Skin of body (tissue), 2 donors: Measurements from ENCODE around the gene CTAGE1. TPM values are rescaled to one million over a fixed set of nuclear protein-coding genes. Genes with fewer than 3 reads are reported as not detected.
"Not testable (repeated sequence)": the region's sequence is repeated elsewhere in the genome, so short reads cannot be mapped to it uniquely, and the experiment has no call there.

Source experiments
- DNase-seq: peaks from one replicate; lab custom pipeline; 2025; lab: John Stamatoyannopoulos, UW
- total RNA-seq: library from RNA; depleted of rRNA; stranded (reverse); fragments of >200 nt; gene quantifications from one replicate; pipeline ENCODE4 v1.2.3, GENCODE V29; 2014

The CTAGE1 gene
- total RNA-seq, 1 donor from 2014 or later = not detected

DNA sequence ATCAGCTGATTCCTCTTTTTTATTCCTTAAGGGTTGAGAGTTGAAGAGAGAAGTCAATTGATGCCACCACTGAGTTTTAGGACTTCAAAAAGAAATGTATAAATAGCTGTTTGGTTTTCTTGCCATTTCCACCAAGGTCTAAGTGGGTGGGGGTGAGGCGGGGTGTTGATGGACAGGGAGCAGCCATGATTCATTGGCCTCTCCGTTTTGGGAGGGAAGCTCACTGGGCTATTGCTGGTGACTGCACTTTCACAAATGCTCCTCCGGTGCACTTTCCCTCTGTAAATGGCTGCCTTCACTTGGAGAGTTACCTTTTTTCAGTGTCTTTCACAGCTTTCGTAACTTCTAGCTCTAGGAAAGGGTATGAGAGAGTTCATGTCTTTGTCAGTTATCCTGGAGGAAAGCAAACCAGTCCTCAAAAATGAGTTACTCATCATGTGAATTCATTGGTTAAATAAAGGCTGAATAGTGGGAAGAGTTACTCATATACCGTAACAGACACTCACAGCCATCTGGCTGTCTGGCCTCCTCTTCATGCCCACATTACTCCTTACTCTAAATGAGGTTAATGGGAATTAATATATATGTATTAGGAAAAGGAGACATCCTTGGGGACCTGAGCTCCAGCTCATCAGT lies 17.4 kb upstream of the CTAGE1 start:
- DNase-seq = no peak

DNA sequence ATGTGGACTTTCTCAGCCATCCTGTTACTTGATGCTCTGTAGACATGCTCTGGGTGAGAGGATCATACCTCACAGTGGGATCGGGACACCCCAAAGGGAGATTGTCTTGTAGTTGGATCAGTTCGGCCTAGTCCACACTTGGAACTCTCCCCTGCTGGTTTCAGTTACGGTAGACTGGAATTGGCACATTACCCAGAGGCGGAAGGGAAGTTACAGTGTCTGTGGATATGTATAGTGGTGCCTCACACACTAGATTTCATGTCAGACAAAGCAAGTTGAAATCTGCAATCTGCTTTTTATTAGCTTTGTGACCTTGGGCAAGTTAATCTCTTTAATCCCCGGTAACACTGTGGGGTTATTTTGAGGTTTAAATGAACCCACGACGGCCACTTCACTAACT lies 16.2 kb upstream of the CTAGE1 start:
- DNase-seq = no peak

DNA sequence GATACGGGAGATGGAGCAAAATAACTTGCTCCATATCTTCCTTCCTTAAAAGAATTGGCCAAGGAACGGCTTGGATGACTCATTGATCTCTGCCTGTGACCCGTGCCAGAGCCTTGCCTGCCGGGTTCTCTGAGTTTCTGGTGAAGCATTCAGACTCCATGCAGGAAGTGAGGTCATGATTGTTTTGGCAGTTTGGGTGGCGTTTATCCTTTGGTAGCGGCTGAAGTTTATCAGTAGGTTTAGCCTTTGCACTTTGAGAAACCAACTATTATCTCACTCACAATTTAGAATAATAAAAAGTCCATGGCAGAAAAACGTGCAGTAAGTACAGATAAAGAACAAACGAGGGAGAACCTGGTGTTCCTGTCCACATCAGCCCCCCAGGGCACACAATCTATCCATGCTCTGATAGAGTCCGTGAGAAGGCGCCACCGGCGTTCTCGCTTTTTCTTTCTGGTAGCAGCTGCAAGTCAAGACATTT lies 15.0 kb upstream of the CTAGE1 start:
- no peak for DNase-seq

DNA sequence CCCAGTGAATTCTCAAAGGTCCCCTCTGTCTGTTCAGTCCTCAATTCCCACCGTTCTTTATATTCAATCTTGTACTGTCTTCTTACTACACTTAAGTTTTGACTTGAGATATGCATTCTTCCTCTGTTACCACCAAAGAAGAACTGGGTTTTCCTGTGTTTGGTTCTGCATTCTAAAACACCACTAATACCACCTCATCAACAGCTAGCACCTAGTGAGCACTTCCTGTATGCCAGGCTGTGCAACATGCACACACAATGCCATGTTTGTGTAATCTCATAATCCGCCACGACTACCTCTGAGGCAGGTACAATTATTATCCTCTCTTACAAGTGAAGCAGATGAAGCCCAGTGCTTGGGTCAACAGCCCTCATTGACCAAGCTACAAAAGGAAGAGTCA lies 11.8 kb upstream of the CTAGE1 start:
- DNase-seq = no peak

DNA sequence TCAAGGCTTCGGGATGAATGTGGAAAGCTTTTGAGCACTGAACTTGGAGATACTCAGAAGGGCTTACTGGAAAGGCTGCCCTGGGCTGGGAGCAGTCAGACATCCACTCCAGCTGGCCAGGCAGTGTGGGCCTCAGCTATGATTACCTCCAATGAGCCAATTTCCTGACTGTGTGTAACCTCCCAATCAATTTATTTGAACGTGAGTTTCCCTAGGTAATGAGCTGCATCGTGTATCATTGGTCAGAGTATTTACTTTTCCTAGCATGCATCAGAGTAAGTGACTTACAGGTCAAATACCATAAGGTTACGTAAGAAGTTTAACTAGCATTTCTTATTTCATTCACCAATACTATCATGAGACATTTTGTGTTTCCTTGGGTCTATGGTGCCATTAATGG lies 11.0 kb upstream of the CTAGE1 start:
- DNase-seq = no peak

DNA sequence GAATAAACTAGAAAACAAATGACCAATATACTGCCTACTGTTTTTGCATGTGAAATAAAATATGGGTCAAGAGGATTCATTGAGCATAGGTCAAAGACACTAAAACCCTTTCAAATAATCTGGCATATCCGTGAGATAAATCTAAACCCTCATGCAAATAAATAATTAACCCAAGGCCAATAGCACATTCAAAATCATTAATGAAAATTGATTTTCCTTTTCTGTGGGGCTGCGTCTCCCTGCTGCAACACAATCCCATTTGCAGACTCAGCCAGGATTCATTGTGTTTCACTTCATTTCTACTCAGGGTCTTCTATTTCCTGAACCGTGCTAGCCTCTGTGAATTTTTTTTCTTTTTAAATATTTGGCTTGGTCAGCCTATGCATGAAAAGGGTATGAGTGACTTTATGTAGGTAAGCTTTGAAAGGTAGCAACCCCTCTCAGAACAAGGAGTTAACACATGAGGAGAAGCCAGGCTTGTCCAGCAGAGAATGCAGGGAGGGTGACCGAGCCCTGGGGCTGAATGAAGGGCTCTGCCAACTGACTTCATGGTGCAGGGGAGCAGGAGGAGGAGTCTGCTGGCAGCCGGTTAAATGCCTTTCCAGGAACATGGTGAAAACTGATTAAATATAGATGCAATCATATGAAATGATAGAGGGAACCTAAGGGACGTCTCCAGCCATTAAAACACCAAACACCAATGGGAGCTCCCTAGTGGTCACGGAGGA lies 10.3 kb upstream of the CTAGE1 start:
- DNase-seq = no peak

DNA sequence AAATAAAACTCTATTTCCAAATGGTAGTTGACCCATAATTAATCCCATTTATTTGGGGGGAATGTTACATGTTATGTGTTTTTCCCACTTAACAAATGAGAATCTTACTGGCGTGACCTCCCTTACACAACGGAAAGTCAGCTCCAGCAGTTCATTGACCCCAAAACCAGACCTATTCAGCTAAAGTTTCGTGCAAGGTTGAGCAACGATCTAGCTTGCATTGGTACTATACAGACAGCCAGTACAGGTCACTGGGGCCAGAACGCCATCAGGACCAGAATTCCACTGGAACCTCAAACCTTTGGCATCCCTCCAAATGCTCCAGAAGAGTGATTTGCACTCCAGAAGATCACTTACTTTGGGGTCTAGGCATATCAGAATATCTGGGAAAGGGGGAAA lies 6.8 kb upstream of the CTAGE1 start:
- no peak for DNase-seq

DNA sequence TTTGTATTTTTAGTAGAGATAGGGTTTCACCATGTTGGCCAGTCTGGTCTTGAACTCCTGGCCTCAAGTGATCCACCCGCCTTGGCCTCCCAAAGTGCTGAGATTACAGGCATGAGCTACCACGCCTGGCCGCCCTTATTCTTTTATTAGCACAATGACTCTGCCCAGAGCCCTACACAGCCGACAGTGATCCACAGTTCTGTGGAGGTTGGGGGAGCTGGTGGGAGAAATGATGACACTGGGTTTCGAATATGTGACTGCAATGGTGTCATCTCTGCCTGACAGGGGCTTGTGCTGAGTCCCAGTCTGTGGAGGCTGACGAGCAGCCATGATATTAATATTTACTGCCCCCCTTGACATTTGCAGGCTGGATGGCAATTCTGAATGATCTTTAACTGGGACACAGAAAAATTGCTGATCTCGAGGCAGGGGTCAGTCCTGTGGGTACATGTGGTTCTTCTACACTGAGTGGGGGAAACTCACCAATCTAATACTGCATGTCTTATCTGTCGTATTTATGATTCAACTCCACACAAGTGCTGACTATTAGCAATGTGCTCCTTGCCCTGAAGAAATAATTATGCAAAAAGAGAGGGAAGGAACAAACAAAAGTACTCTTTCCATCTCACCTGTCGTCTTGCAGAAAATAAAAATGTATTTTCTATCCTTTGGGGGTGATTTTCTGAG lies 6.3 kb upstream of the CTAGE1 start:
- DNase-seq = no peak

DNA sequence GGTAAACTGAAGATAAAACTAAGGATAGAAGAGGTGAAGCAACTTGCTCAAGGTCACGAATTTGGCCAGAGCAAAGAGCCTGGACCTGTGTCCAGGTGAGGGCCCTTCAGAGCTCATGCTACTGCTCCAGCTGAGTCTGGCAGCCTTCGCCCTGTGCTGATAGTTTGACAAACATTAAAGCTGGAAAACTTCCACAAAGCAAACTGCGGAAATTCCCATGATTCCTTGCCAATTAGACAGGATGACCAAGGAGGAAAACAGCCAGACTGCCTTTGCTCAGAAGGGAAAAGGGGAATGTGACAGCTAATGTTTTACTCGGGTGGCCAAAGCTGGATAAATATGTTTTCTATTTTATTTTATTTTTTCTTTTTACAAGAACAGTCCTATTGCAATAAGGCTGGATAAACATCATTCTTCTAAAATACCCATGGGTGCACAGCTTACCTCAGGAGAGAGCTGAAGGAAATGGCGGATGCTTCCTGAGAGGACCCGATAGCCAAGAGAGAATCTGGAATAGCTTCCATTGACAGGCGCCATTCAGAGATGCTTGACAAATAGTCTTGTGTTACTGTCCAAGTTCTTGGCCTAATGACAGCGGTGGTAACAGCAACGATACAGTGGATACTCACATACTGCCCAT lies 5.3 kb upstream of the CTAGE1 start:
- peak; percentile 9 for DNase-seq

DNA sequence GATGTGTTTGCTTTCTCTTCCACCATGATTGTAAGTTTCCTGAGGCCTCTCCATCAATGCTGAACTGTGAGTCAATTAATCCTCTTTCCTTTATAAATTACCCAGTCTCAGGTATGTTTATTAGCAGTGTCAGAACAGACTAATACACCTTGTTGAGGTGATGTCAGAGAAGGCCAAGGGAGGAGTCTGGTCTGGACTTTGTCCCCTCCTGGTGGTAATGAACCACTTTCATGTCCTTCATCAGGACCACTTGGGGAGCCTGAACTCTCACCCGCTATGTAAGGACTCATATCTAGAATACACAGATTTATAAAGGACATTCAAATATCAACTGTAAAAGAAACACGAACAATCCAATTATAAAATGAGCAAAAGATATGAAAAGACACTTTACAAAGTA lies 2.9 kb upstream of the CTAGE1 start:
- DNase-seq = no peak

DNA sequence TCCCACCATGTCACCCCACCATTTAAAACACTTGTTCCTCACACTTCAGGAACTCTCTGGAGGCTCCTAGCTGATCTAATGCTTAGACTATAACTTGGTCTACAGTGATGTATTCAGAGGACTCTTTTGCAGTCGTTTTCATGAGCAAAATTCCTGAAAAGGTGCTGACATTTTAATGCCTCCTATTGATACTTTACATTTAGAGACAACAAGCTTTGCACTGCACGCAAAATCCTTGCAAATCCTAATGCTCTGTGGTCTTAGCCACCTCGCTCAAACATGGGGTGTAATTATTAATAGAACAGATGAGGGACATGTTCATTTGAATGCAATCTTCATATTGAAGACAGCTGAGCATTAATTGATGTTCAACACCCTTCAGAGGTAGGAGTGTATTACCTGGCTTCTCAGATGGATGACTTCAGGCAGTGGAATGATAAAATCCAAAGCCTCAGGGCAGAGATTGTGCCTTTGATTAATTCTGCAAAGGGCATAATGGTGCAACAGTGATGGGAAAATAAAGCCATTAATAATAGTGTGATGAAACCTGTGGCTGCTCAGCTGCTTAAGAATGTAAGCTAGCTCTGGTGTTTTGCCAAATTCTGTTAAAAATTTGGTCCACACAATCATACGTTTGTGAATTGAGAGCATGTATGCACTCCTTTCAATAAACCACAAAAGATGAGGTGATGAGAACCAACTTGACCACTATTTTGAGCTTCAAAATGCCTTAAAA lies 5.4 kb downstream of the CTAGE1 start:
- no peak for DNase-seq

DNA sequence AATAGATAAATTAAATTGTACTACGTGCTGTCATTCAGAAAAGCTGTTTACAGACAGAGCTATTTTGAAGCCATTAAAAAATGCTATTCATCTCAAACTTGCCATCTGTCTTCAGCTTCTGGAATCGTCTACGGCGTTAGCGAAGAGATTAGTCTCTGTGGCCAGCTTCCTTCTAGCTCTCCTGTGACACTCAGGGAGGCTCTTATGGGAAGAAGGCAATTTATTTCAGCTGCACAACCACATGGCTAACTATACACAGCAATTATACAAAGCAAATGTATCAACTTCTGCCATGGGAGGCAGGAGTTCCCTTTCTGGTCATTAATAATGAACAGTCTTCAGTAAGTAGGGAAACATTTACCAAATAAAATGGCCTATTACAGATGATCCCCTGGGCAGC lies 6.3 kb downstream of the CTAGE1 start:
- DNase-seq = peak; percentile 7

DNA sequence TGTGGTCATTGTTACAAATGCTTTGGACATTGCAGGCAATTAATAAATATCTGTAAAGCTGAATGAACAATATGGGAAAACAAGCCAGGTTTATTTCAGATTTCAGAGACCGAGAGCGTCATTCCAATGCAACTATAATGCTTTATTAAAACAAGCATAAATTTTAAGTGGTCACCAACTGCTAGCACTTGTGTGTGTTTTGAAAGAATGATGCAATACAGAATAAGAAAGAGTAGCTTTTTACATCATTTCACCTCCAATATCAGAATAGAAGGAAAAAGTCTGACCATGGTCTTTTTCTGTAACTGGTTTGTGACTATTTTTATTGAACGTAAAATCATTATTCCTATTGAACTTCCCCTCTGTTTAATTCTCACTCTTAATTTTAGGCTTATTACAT lies 7.6 kb downstream of the CTAGE1 start:
- DNase-seq = no peak

DNA sequence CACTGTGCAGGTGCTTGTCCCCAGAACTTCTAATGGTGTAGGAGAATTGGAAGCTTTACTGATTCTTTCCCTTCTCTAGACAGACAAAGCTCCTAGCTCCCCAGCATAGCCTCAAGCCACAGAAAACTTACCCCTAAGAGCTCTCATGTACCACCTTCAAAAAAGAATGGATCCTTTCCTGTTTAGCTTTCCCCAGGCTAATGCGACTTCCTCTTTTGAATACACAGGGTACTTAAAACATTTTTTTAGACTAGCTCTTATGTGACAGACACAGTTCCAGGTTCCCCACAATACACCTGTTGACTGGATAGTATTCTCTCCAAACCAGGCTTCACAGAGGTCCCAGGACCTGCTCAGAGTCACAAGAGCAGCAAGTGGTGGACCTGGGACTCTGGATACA lies 8.3 kb downstream of the CTAGE1 start:
- no peak for DNase-seq

DNA sequence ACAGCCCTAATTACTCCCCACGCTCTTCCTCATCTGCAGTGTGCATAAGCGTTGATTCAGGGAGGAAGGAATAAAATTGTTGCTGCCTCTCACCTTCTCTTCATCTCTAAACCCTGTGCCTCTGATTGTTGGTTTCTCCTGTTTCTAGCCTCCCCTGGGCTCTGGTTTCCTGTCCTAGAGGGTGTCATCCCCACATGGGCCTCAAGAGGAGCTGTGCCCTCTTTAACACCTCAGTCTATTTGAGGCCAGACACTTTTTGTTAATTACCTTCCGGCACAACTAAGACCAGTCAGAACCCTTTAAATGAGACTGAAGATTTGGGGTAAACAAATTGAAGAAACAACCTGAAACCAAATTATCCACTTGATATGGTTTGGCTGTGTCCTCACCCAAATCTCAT lies 9.7 kb downstream of the CTAGE1 start:
- DNase-seq = no peak

DNA sequence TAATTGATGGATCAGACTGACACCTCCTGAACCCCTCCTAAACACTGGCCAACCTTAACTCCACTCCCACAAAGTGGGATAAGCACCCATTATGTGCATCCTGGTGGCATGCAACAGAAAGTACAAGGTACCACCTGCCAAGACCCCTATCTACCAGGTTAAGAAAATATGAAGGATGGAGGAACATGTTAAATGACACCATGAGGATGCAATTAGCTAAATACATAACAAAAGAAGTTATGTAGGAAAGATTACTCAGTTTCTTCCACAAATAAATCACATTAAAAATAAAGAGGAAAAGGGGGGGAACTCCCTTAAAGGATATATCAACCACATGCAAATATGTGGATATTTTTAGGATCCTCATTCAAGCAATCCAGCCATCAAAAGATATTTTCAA lies 12.6 kb downstream of the CTAGE1 start:
- DNase-seq = no peak

DNA sequence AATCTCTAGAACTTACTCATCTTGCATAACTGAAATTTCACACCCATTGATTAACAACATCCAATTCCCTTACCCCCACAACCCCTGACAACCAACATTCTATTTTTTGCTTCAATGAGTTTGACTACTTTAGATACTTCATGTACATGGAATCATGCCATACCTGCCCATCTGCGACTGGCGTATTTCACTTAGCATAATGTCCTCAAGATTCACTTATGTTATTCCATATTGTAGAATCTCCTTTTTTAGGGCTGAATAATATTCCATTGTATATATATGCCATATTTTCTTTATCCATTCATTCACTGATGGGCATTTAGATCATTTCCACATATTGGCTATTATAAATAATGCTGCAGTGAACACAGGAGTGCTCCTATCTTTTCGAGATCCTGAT lies 13.8 kb downstream of the CTAGE1 start:
- DNase-seq = no peak

DNA sequence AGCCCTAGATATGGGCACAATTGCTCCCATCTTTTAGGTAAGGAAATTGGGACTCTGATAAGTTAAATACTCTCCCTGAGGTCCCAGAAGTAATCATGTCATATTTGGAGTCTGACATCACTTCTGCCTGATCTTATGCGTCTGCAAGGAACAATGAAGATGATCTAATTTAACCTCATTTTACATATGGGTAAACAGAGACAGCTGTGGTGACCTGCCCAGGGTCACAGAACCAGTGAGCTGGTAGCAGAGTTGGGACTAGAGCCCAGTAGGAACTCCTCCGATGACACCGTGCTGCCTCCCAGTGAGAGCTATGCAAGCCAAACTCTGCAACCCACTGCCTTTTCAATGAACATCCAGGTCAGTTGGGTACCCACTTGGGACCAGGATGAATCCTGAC lies 17.8 kb downstream of the CTAGE1 start:
- DNase-seq = no peak

DNA sequence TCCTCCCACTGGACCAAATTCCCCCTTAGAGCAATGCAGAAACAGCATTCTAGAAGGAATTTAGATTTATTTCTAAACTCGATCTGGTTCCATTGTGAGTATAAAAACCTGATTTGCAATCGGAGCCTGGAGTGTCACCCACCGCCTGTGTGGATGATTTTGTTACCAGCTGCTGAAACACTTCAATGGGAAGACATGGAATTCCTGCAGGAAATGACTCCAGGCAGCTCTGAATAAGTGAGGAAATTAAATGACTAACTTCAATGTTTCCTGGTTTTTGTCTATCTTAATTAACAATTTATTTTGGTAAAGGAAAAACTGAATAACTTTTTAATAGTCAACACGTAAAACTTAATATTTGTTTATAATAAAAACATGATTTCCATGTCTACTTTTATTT lies 19.3 kb downstream of the CTAGE1 start:
- DNase-seq = no peak

DNA sequence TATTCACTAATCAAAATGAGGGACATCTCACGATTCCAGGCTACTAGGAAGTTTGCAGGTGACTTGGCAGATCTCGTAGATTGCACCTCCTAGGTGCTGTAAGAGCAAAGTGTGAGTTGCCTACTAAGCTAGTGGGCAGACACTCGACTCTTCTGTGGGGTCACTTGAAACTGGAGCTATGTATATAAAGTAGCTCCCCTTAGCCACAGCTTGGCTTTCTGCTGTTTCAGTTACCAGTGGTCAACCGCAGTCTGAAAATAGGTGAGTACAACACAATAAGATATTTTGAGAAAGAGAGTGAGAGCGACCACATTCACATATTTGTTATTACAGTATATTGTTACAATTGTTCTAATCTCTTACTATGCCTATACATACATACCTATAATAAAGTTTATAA lies 23.3 kb downstream of the CTAGE1 start:
- no peak for DNase-seq

DNA sequence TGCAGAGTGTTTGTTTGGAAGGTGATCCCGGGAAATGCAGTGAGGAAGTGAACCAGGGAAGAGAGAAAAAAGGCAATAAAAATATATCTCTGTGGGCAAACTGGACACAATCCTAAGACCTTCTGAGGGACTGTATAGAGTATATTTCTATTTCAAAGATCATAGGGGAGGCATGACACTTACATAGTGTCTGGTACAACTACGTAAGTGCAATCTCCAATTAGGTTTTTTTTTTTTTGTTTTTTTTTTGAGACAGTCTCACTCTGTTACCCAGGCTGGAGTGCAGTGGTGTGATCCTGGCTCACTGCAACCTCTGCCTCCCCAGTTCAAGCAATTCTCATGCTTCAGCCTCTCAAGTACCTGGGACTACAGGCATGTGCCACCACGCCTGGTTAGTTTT lies 24.6 kb downstream of the CTAGE1 start:
- DNase-seq = not testable (repeated sequence)
